ENCODE results near the gene FLCN.
"Not testable (repeated sequence)": the region's sequence is repeated elsewhere in the genome, so short reads cannot be mapped to it uniquely, and the experiment has no call there.

DNA sequence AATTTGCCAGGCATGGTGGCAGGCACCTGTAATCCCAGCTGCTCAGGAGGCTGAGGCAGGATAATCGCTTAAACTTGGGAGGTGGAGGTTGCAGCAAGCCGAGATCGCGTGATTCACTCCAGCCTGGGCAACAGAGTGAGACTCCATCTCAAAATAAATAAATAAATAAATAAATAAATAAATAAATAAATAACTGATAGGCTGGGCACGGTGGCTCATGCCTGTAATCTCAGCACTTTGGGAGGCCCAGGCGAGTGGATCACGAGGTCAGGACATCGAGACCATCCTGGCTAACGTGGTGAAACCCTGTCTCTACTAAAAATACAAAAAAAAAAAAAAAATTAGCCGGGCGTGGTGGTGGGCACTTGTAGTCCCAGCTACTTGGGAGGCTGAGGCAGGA is 18.7 kb upstream of the FLCN start:
- not testable (repeated sequence) for TF ChIP-seq EZH2 (IDR thresholded peaks at IDR 0.05; ENCODE audit: borderline replicate concordance, low read depth, low read length, severe bottlenecking); POLR2AphosphoS5 (IDR thresholded peaks at IDR 0.05; ENCODE audit: insufficient read depth, low read depth, low read length); POLR2A (IDR thresholded peaks at IDR 0.05; ENCODE audit: low read depth, low read length); JUN (IDR thresholded peaks at IDR 0.05; ENCODE audit: borderline replicate concordance, insufficient read depth, insufficient read length, low read depth); GATA2 (IDR thresholded peaks at IDR 0.05; ENCODE audit: insufficient read depth, insufficient read length, low read depth, low read length)
- TF ChIP-seq, protein P1, sequence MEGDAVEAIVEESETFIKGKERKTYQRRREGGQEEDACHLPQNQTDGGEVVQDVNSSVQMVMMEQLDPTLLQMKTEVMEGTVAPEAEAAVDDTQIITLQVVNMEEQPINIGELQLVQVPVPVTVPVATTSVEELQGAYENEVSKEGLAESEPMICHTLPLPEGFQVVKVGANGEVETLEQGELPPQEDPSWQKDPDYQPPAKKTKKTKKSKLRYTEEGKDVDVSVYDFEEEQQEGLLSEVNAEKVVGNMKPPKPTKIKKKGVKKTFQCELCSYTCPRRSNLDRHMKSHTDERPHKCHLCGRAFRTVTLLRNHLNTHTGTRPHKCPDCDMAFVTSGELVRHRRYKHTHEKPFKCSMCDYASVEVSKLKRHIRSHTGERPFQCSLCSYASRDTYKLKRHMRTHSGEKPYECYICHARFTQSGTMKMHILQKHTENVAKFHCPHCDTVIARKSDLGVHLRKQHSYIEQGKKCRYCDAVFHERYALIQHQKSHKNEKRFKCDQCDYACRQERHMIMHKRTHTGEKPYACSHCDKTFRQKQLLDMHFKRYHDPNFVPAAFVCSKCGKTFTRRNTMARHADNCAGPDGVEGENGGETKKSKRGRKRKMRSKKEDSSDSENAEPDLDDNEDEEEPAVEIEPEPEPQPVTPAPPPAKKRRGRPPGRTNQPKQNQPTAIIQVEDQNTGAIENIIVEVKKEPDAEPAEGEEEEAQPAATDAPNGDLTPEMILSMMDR (IDR thresholded peaks at IDR 0.05; ENCODE audit: extremely low read depth in 1 of 2, insufficient read depth in 1 of 2, low read depth in 1 of 2, low read length in 2 of 2): not testable (repeated sequence)
- TF ChIP-seq, protein P2, sequence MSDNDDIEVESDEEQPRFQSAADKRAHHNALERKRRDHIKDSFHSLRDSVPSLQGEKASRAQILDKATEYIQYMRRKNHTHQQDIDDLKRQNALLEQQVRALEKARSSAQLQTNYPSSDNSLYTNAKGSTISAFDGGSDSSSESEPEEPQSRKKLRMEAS (IDR thresholded peaks at IDR 0.05; ENCODE audit: insufficient read depth, insufficient read length): not testable (repeated sequence)
